ENCODE measurements around the gene KATNA1.

DNA sequence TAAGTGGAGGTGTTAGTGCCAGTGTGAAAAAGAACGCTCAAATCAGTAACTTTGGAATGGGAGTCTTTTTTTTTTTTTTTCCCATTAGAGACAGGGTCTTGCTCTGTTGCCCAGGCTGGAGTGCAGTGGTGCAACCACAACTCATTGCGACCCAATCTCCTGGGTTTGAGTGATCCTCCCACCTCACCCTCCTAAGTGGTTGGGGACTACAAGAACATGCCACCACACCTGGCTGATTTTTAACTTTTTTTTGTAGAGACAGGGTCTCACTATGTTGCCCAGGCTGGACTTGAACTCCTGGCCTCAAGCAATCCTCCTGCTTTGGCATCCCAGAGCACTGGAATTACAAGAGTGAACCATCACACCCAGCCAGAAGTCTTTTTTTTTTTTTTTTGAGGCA is 49.7 kb upstream of the KATNA1 start:
- TF ChIP-seq GATA3 (IDR thresholded peaks at IDR 0.05; ENCODE audit: low read depth, low read length) = no peak
- TF ChIP-seq GATA2 (IDR thresholded peaks at IDR 0.05; ENCODE audit: low read depth, low read length) = no peak

Data from SH-SY5Y (cell line).